Activated gamma-delta T cell treated with anti-CD3 and anti-CD28 coated beads, Interleukin-2, amount 50 U/mL, for 16 hours (primary cell): Measurements from ENCODE around the gene VWA8.

Source experiments
- DNase-seq: peaks from one replicate; pipeline ENCODE4 v3.0.0-alpha.2; 2020; ENCODE audit warnings: low read depth

Gene VWA8

DNA sequence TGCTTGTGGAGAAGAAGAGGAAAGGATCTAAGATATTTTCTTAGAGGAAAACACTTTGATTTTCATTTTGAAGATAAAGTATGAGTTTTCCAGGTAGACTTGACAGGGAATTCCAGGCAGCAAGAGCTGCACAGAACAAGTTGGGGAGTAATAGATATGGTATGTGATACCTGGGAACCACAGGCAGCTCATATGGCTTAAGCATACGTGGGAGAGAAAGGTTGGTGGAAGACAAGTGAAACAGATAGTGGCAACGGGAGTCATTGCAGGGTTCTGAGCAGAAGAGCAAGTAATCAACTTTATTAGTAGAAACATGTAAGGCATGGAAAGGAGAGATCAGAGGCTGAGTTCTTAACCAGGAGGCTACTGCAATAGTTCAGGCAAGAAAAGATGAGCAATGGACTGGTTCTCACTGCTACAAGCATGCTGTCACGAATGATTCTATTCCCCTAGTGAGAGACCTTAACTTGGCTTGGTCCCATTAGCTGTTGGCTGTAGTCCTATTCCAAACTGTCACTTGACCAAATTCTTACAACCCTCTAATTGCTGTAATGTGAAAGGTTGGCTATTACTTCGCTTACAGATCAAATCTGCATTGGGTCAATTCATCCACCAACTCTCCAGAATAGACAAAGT, 217.9 kb downstream of the VWA8 start:
- DNase-seq: no peak

DNA sequence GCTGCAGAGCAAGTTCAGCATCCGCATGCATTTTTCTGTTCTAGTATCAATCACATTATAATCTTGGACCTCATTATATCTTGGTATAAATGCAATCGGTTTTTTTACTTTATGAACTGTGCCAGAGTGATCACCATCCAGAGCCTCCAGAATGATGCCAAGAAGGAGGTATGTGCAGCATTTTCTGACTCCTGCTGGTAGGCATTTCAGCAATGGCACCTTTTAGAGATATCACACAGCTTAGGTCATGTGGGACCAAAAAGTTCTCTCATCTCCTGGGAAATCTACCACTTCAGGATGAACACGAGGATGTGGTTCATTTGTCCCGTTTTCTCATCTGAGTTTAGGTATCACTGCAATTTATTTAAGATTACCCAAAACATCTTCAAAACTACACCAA, 220.4 kb downstream of the VWA8 start:
- DNase-seq: no peak

DNA sequence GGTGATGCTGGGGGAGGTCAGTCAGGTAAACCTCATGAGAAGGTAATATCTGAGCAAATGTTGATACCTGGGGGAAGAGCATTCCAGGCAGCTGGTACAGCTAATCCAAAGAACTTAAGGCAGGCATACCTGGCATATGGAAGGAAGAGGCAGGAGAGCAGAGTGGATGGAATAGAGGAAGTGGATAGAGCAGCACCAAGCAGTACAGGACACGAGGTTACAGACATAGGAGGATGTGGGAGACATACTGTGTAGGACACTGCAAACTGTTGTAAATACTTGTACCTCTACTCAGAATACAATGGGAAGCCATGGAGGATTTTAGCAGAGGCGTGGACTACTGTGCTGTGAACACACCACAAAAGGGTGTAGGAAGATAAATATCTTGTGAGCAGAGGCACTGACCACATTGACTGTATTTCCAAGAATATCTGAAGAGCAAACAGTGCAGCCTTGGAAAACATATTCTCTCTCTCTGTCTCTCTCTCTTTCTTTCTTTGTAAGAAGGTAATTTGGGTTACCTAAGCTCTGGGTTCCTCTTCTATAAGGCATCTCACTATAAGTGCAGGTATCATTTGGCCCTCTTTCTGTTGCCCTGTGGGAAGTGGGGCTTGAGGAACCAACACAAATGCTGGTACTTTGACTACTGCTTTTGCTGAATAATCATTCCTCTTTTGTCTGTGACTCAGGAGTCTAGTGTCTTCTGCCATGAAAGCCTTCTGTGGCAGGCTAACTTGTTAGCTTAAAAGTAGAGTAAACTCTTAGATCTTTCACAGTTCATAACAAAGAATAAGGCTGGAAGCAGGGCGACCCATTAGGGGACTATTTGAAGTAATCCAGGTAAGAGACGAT, 238.0 kb downstream of the VWA8 start:
- DNase-seq: no peak

DNA sequence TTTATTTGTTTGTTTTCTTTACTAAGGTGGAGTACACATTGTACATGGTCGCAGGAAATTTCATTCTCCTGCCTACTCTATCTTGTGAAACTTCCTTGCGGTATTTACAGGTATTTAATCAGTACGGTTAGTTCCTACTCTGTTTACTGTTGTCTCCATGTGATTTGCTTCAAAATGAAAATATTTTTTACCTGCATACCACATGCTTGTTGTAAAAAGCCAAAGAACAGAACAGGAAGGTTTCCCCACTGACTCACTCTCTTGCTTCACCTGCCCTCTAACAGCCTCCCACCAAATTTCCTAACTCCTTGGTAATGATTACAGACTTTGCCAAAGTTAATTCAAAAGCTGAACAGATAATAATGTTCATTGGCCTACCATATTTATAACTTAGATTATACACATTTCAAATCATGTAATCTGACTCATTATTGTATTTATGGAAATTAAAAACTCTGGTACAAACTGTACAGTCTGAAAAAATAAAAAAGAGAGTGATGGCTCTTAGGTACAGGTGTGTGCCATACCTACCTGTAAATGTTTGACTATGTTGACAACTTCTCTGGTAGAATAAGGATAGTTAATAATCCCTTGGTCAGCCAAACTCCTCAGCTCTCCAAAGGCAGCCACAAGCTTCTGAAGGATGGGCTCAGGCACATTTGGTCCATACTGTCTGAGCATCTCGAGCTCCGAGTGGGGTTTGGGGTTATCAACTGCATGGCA, 239.9 kb downstream of the VWA8 start:
- no peak for DNase-seq

DNA sequence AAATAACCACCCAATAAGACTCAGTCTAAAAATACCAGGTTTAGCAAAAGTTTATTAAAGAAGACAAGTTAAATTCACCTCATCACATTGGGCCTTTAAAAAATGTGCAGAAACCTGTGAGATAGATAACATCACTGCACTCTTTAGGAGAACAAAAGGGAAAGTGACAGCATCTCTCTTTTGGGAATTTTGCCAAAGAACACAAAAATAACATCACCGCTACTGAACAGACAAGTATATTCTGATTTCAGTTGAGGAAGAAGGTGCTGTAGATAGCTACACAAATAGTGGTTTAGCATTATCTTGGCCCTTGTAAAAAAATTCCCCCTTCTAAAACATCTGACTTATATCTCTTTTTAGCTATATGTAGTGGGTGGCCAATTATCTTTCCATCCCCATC, 244.7 kb downstream of the VWA8 start:
- DNase-seq: no peak

GRCh38 chr13:41713405-41713804, 247.5 kb downstream of the VWA8 start:
- no peak for DNase-seq

DNA sequence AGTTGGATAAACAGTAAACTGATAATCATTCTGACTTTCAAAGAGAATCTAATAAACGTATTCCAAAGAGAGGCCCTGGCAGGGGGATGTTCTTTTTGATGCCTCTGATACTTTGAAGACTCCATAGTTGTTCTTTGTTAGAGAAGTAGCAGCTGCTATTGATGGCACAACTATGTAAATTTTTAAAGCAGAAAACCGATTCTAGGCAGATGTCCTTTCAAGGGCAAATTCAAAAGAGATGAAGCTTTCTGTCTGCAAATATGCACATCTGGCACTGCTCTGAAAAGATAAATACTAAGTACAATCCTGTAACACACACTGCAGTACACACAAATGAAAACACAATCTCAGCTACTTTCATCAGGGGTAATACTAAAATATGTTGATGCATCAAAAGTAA, 250.1 kb downstream of the VWA8 start:
- DNase-seq: no peak

DNA sequence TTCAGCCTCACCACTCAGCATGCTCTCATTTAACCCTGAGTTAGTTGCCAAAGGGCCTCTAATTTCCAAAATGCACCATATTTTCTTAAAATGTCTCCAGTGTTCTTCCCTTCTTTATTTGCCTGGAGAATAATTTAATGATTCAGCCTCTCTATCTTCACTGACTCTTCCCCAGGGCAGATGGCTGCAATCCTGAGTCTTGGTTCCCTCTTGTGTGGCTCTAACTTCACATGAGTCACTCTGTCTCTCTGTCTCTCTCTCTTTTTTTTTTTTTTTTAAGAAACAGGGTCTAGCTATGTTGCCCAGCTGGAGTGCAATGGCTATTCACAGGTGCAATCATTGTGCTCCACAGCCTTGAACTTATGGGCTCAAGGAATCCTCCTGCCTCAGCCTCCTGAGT, 251.4 kb downstream of the VWA8 start:
- no peak for DNase-seq

- DNase-seq: no peak
Observed at GRCh38 chr13:41708713-41709112, 252.2 kb downstream of the VWA8 start.

DNA sequence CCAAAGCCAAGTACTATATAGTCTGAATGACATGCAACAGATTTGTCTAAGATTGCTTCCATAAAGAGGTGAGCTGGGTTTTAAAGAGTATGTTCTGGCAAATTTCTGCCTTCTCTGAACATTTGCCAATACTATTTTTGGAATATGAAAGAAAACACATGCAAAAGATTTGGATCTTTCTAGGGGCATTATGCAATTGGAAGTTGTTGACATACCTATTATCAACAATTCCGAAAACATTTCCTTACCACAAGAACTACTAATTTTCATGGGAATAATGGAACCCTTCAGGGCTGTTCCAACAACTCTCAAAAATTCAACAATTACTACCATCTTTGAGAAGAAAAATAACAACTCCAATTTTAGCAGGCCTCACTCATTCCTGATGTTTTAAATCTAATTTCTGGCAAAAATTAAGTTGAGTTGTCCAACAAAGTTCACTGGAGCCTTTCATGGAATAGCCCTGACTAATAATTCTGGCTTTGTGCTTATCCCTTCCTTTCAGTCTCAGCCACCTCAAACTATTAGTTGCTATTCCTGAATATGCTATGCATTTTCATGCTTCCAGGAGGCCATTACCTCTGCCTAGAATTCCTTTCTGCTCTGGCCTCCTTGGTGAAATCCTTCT, 253.6 kb downstream of the VWA8 start:
- no peak for DNase-seq

- DNase-seq: no peak
Observed at GRCh38 chr13:41706152-41706551, 254.8 kb downstream of the VWA8 start.

DNA sequence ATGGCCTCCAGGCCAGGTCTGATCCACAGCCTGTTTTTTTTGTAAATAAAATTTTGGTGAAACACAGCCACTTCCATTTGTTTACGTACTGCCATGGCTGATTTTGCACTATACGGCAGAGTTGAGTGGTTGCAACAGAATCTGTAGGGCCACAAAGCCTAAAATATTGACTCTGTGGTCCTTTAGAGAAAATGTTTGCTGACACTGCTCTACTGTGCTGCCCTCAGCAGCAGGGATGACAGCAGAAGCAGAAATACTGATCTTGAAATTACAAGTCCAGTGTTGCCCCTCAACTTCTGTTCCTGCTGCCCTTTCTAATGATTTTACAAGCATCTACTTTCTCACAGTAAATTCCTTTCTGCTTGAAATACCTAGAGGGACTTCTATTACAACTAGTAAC, 258.4 kb downstream of the VWA8 start:
- DNase-seq: no peak

DNA sequence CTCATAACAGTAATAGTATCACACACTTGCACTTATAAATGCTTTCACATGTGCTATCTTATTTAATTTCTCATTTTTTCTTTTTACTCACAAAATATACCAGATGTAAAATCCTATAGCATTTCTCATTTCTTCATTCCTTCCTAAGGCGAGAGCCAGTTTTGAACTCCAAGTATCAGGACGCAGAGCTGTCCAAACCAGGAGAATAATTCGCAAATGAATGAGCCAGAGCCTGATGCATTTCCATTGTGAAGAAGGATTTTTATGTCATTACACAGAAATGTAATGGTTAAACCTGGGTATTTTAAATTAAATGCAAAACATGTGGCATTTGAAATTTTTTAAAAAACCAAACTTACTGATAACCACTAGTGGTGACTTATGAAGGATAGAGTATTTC, 259.2 kb downstream of the VWA8 start:
- no peak for DNase-seq

DNA sequence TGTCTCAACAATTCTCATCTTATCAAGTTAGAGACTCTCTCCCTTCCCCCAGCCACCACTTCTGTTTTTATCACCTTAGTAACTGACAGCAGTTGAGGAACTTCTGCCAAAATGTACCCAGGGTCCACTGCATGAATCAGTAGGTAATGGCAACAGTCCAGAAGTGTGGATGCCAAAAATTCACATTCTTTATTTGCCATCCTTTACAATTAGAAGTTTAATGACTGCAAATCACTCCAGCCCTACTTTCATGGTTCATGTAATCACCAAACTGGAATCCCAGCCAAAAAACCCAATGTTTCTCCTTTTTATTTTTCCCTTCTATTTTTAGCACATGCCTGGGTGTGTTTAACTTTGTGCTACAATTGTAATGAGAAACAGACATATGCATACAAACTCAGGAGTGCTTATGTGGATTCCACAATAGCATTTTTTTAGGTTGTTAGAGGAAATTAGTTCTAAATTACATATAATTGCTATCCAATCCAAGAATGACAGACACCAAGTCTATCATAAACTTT, 260.1 kb downstream of the VWA8 start:
- DNase-seq: no peak

GRCh38 chr13:41699759-41700158, 261.1 kb downstream of the VWA8 start:
- DNase-seq: no peak

DNA sequence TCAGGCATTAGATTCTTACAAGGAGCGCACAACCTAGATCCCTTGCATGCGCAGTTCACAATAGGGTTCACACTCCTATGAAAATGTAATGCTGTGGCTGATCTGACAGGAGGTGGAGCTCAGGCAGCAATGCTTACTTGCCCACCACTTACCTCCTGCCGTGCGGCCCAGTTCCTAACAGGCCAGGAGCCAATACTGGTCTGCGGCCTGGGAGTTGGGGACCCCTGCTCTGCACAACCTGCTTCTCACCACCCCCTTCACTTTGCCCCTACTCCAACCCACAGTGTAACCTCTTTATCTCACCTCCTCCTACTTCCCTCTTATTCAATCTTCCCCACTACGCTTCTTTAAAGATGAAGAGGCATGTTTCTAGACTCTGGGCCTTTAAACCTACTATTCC, 263.3 kb downstream of the VWA8 start:
- no peak for DNase-seq

GRCh38 chr13:41696163-41697003, 264.5 kb downstream of the VWA8 start:
- DNase-seq: no peak

- no peak for DNase-seq
Observed at GRCh38 chr13:41694545-41695301, 266.2 kb downstream of the VWA8 start.

GRCh38 chr13:41693434-41693833, 267.5 kb downstream of the VWA8 start:
- DNase-seq: no peak

DNA sequence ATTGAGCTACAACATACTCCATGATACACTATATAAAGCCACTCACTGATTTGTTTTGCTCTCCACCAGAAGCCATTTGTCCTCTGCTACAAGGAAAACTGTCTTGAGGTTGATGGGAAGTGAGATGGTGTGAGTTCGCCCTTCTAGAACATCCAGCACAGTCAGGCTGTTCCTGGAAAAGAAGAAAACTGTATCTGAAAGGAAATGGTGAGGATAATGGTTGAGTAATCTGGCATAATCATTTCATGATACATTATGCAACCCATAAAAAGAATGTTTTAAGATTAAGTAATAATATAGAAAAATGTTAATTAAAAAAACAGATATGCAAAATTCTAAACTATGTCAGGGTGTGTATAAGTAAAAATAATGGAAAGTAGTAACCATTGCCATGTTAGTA, 269.6 kb downstream of the VWA8 start:
- no peak for DNase-seq

GRCh38 chr13:41682766-41683165, 278.1 kb downstream of the VWA8 start:
- no peak for DNase-seq
